Lung (tissue), 12 donors: ENCODE measurements around the gene TSHR. TPM values are rescaled to one million over a fixed set of nuclear protein-coding genes. Genes with fewer than 3 reads are reported as not detected.

ENCODE experiments used
- ATAC-seq: fragments of 200-7000 bp; cut with Tn5 transposase; one replicate; pipeline ENCODE4 v1.9.1; 2020; ENCODE audit warnings: moderate number of reproducible peaks; ENCODE audit not compliant: insufficient read depth, low FRiP score
- DNase-seq, 3 donors: peaks; one replicate each; pipeline ENCODE4 v3.0.0-alpha.2; 2013 to 2017
- H3K27ac ChIP-seq, 2 donors: one replicate each; pipeline ENCODE4 v1.5.1; 2013; ENCODE audit warnings: mild to moderate bottlenecking in 2 of 2, moderate library complexity in 2 of 2, control low read depth in 1 of 2, inconsistent platforms in 1 of 2, low read depth in 1 of 2, low read length in 1 of 2
- H3K27me3 ChIP-seq, 3 donors: one replicate each; pipeline ENCODE4 v1.5.1; 2013; ENCODE audit warnings: low read length in 2 of 3; ENCODE audit not compliant: control insufficient read depth in 3 of 3, insufficient read depth in 3 of 3
- H3K36me3 ChIP-seq, 4 donors: one replicate each; pipeline ENCODE4 v1.5.1; 2013; ENCODE audit warnings: low read length in 4 of 4, mild to moderate bottlenecking in 1 of 4, moderate library complexity in 1 of 4; ENCODE audit not compliant: control insufficient read depth in 4 of 4, insufficient read depth in 4 of 4
- H3K4me1 ChIP-seq, 5 donors: one replicate each; pipeline ENCODE4 v1.5.1; 2013; ENCODE audit warnings: low read length in 5 of 5, mild to moderate bottlenecking in 2 of 5, moderate library complexity in 1 of 5; ENCODE audit not compliant: control insufficient read depth in 5 of 5, insufficient read depth in 5 of 5
- H3K4me3 ChIP-seq: one replicate; pipeline ENCODE4 v1.5.1; 2013; ENCODE audit warnings: mild to moderate bottlenecking, control low read depth, moderate library complexity
- H3K9ac ChIP-seq, 2 donors: one replicate each; pipeline ENCODE4 v1.5.1; 2013; ENCODE audit warnings: low read length in 2 of 2, control low read depth in 1 of 2; ENCODE audit not compliant: insufficient read depth in 1 of 2
- H3K9me3 ChIP-seq, 4 donors: one replicate each; pipeline ENCODE4 v1.5.1; 2013; ENCODE audit warnings: low read length in 3 of 4, mild to moderate bottlenecking in 1 of 4, moderate library complexity in 1 of 4; ENCODE audit not compliant: control insufficient read depth in 4 of 4, insufficient read depth in 3 of 4
- WGBS, 2 donors: extraction: QIAGEN DNeasy Blood & Tissue Kit; methylation state at CpG; one replicate each; pipeline ENCODE4 v1.1.7; 2013; 5-methylcytosine and 5-hydroxymethylcytosine counted together
- polyA plus RNA-seq, 2 donors: library from polyadenylated mRNA; stranded (reverse); fragments of 200-250 nt; gene quantifications; one replicate each; pipeline ENCODE4 v1.2.1, GENCODE V29; 2013
- total RNA-seq, 2 donors: library from RNA; depleted of rRNA in 1 of 2; stranded (reverse); fragments of >200 nt in 1 of 2; gene quantifications; one replicate each; pipeline ENCODE4 v1.2.1, GENCODE V29; 2014 to 2021
- TF ChIP-seq, protein P1 (sequence below): IDR thresholded peaks from 2 replicates; pipeline ENCODE4 v1.5.1; 2012; ENCODE audit warnings: mild to moderate bottlenecking; ENCODE audit errors: control extremely low read depth, extremely low read depth
- donor health status: control.
- donor health status: control.
- donor health status: Bipolar disorder and iron deficiency.
- donor health status: healthy.
- donor health status: DM: yes; HTN: yes; CAD: no.

The TSHR gene
- total and polyA plus RNA-seq, 4 donors: 0.04 to 0.31 (median 0.07) TPM; not detected in 1

DNA sequence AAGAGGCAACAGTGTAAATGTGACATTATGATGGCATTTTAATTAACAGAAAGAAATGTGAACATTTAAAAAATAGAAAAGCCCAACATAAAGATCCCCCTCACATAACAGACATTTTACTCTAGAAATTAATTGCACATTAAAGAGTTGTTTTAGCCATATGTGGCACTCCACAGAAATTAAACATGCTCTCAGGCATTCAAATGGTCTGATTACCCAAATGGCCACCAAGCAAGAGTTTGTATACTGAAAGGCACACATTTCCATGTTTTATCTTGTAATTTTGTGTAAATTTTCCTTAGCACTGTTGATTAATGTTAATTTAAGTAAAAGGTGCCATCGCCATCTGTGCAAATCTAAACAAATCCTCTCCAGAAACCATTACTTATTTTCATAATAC is 221.8 kb downstream of the TSHR start:
- Histone ChIP-seq H3K9ac (peak overlapping the region in 1 of 2 donors; percentile 4), H3K36me3 (peaks cover 0 to 3% (median 1%) of the 10 kb centered on the region in 4 donors), H3K4me1 (peaks cover 0 to 7% (median 0%) of the 10 kb centered on the region in 5 donors), H3K27ac (no peak overlapping the region), H3K4me3 (no peak overlapping the region), H3K9me3 (no peaks in the 10 kb centered on the region), H3K27me3 (no peaks in the 10 kb centered on the region)
- ATAC-seq (no peak), DNase-seq (peak in 1 of 3 donors; percentile 9)
- TF ChIP-seq, protein P1, sequence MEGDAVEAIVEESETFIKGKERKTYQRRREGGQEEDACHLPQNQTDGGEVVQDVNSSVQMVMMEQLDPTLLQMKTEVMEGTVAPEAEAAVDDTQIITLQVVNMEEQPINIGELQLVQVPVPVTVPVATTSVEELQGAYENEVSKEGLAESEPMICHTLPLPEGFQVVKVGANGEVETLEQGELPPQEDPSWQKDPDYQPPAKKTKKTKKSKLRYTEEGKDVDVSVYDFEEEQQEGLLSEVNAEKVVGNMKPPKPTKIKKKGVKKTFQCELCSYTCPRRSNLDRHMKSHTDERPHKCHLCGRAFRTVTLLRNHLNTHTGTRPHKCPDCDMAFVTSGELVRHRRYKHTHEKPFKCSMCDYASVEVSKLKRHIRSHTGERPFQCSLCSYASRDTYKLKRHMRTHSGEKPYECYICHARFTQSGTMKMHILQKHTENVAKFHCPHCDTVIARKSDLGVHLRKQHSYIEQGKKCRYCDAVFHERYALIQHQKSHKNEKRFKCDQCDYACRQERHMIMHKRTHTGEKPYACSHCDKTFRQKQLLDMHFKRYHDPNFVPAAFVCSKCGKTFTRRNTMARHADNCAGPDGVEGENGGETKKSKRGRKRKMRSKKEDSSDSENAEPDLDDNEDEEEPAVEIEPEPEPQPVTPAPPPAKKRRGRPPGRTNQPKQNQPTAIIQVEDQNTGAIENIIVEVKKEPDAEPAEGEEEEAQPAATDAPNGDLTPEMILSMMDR: no peak
- 54 to 66% methylated on average over 1 of the region's 1 CpG for WGBS, 2 donors

DNA sequence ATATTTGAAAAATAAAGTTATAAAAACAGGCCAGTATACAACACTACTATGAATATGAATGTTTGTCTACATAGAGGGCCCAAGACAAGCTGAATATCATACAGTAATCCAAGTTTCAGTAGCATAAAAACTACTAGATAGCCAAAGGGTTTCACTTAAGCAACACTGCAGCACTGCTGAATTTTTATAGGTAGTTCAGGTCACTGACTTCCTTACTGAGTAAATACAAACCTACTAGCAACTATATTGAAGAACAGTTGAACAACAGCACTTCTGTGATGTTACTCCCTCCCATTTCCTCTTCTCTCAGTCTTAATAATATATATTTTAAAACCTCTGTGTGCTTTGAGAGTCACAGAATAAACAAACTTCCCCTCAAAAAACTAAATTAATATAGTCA is 222.6 kb downstream of the TSHR start:
- TF ChIP-seq, protein P1: no peak
- Histone ChIP-seq H3K9me3 (no peaks in the 10 kb centered on the region), H3K27ac (no peak overlapping the region), H3K4me3 (no peak overlapping the region), H3K4me1 (peaks cover 0 to 7% (median 0%) of the 10 kb centered on the region in 5 donors), H3K9ac (no peak overlapping the region), H3K27me3 (no peaks in the 10 kb centered on the region), H3K36me3 (peaks cover 0 to 3% (median 1%) of the 10 kb centered on the region in 4 donors)
- no peak for DNase-seq
- ATAC-seq: no peak

DNA sequence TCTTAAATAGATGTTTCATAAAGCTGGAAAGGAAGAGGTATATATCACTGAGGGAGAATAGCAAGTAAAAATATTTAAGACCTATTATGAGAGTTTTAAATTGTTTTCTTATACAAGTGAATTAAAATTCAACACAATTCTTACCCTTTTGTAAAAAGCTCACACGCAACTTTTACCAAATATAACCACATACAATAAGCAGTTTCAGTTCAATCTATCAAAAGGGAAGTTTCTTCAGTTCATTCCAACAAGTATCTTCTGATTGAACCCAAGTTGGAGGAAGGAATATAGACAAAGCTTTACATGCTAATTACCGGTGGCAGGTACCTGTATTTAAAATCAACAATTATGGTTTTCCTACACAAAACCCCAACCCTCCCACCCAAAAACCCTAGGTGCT is 224.2 kb downstream of the TSHR start:
- Histone ChIP-seq H3K4me3 (no peak overlapping the region), H3K27ac (no peak overlapping the region), H3K4me1 (peaks cover 0 to 7% (median 0%) of the 10 kb centered on the region in 5 donors), H3K27me3 (no peaks in the 10 kb centered on the region), H3K9ac (no peak overlapping the region), H3K36me3 (peaks cover 0 to 8% (median 1%) of the 10 kb centered on the region in 4 donors), H3K9me3 (no peaks in the 10 kb centered on the region)
- DNase-seq (no peak), ATAC-seq (no peak)
- 78 to 83% methylated on average over 2 of the region's 2 CpGs for WGBS, 2 donors
- TF ChIP-seq, protein P1: no peak

DNA sequence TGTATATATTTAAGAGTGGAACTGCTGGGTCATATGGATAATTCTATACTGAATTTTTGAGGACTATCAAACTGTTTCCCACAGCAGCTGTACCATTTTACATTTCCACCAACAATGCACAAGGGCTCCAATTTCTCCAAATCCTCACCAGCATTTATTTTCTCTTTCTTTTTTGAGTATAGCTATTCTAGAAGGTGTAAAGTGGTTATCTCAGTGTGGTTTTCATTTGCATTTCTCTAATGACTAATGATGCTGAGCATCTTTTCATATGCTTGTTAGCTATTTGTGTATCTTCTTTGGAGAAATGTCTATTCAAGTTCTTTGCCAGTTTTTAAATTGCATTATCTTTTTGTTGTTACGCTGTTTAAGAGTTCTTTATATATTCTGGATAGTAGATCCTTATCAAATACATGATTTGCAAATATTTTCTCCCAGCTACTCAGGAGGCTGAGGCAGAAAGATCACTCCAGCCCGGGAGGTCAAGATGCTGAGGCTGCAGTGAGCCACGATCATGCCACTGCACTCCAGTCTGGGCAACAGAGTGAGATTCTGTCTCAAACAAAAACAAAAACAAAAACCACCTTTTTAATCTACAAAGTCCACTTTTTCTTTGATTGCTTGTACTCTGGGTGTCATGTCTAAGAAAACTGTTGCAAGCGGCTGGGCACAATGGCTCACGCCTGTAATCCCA is 232.6 kb downstream of the TSHR start:
- H3K9ac ChIP-seq: no peak overlapping the region
- WGBS, 2 donors: 92 to 98% methylated on average over 5 of the region's 5 CpGs
- TF ChIP-seq, protein P1: no peak
- H3K27ac ChIP-seq: no peak overlapping the region
- peaks cover 4 to 39% (median 13%) of the 10 kb centered on the region in 4 donors for H3K36me3 ChIP-seq
- no peaks in the 10 kb centered on the region for H3K4me1 ChIP-seq
- ATAC-seq (no peak), DNase-seq (no peak)
- no peaks in the 10 kb centered on the region for H3K9me3 ChIP-seq
- no peaks in the 10 kb centered on the region for H3K27me3 ChIP-seq
- H3K4me3 ChIP-seq: no peak overlapping the region
